Left renal cortex interstitium (tissue), 4 donors: ENCODE data around the gene F5. TPM values are rescaled to one million over a fixed set of nuclear protein-coding genes. Genes with fewer than 3 reads are reported as not detected.
"Not testable (repeated sequence)": the region's sequence is repeated elsewhere in the genome, so short reads cannot be mapped to it uniquely, and the experiment has no call there.

Experiments
- DNase-seq, 4 donors: peaks; one replicate each; pipeline ENCODE4 v3.0.0-alpha.2; 2013; ENCODE audit warnings: low read depth in 4 of 4, low spot score in 2 of 4, missing footprints in 1 of 4
- polyA plus RNA-seq, 4 donors: library from polyadenylated mRNA; unstranded; fragments of 120-200 nt; gene quantifications; one replicate each; pipeline ENCODE4 v1.2.1, GENCODE V29; 2013; ENCODE audit not compliant: insufficient read length in 4 of 4

Gene F5
- polyA plus RNA-seq, 4 donors, result 1.9 to 3.9 (median 2.3) TPM

DNA sequence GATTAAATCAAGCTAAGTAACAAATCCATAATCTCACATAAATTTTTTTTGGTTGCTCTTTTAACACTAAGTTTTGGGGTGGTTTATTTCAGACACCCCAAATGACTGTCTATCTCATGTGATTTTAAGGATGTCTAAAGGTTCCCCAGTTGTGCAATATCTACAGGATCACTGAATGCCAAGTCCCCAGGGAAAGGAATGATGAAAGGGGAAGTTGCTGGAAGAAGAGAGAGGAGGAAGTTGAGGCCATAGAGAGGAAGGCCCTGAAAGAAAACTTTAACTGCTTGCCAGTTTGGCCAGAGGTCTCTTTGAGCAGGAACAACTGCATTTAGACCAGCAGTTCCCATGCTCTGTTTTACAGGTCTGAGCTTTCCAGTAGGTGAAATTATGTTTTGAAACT is 73.1 kb downstream of the F5 start:
- no peak for DNase-seq

DNA sequence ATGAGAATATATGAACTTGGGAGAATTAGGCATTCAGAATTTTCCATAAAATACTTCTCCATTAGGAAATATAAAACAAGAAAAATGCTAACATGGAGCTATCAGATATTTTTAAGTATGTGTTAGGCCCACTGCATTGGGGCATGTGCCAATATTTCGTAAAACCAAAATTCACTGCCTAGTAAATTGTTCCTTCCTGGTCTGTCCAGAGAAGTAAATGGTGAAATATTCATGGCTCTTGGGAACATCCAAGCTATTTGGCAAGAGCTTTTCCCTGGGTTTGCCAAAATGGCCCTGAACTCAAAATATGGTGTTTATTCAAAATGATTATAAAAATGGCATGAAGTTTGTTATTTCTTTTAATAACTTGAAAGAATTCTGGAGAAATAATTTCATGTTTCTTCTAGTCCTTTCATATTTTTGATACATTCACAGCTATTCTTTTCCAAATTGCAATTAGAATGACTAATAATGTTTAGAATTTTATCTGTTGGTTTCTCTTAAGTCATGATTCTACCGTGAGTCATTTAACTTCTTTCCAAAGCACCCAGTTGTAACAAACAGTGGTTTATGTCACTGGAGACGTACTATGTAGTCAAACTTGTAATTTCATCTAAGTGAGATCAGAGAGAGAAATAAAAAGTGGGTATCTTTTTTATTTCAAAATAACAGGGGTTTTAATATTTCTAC is 74.8 kb downstream of the F5 start:
- DNase-seq, result no peak

DNA sequence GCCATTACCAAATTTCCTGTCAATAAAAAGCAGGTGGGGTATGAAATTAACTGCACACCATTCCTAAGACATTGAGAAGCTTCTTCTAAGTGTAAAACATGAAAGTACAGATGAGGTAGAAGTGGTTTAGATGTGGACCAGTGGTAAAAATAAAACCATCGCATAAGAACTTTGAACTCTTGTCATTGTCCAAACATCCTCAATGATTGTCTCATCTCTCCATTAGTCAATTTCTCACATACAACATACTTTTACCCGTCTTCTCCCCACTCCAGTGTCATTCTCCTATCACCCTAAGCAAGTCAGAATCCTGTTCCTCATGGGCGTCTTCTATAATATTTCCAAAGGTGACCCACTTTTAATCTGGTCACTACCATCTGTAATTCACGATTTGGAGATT is 76.2 kb downstream of the F5 start:
- DNase-seq, result no peak

DNA sequence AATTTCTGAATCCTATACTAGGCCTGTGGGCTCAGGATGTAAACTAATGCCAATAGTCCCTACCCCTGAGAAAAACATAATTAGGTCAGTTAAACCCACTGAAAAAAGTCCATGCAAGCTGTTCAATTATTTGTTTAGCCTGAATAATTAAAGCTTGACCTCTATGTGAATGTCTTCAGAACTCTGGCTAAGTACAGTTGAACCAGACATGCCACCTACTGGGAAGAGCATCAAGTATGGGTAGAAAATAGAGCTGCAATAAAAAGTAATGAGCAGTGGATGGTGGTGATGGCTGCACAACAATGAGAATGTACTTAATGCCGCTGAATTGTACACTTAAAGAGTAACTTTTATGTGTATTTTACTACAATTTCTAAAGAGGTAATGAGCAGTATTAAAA is 76.9 kb downstream of the F5 start:
- no peak for DNase-seq

DNA sequence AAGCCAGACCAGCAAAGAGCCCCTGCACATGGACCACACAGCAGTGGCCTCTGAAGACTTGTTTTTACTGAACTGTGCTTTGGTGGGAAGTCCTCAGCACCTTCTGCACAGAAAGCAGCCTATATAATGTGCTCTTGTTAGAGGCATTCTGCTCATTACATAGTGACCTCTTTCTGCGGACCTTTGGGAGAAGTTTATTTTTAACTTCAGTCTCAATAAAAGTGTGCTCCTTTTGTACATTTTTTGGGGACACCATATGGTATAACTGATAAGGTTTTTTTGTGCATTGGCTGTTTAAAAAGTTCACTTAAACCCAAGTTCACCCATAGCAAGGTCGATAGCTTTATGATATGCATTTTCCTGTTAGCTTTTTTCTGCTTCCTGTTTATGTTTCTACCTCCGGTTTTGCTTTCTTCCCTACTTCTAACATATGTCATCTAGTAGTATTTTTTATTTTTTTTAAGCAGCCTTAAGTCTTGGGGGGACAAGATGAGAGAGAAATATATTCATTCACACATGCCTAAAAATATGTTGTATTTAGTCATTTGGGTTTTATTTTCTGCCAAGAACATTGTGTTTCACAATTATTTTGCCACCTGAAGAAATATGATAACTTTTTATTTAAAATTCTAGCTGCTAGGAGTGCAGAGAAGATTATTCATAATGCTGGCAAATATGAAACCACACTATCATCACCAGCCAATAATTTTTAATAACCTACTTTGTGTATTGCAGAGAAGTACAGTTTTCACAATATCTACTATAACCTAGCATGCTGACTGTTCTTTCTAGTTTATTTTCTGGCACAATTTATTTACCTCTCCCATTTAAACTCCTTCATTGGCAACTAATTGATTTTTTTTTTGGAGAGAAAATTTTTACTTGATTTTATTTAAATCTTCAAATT is 77.6 kb downstream of the F5 start:
- DNase-seq, result no peak

GRCh38 chr1:169507413-169507812 is 78.9 kb downstream of the F5 start:
- DNase-seq, result no peak

DNA sequence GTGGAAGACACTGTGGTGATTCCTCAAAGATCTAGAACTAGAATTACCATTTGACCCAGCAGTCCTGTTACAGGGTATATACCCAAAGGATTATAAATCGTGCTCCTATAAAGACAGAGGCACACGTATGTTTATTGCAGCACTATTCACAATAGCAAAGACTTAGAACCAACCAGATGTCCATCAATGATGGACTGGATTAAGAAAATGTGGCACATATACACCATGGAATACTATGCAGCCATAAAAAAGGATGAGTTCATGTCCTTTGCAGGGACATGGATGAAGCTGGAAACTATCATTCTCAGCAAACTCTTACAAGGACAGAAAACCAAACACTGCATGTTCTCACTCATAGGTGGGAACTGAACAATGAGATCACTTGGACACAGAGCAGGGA is 82.7 kb downstream of the F5 start:
- DNase-seq, result not testable (repeated sequence)

- DNase-seq, result no peak
These were observed 86.5 kb downstream of the F5 start for GRCh38 chr1:169499807-169500206.

DNA sequence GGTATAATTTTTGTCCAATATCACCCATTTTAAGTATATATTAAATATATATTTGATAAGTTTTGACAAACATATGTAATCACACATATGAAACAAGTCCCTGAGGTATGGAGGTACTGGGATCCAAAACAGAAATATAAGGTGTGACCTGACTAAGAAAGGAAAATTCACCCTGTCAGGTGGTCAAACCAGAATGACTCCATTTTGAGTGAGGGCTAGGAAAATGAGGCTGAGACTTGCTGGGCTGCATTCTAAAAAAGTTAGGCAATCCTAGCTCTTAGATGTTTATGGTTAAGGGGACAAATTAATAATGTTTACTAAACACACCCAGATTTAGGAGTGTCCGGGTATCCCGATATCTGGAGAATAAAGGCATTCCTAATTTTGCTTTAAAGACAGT is 89.0 kb downstream of the F5 start:
- no peak for DNase-seq

GRCh38 chr1:169495916-169496315 is 90.4 kb downstream of the F5 start:
- no peak for DNase-seq

- no peak for DNase-seq
These were observed 91.1 kb downstream of the F5 start for GRCh38 chr1:169495046-169495775.

DNA sequence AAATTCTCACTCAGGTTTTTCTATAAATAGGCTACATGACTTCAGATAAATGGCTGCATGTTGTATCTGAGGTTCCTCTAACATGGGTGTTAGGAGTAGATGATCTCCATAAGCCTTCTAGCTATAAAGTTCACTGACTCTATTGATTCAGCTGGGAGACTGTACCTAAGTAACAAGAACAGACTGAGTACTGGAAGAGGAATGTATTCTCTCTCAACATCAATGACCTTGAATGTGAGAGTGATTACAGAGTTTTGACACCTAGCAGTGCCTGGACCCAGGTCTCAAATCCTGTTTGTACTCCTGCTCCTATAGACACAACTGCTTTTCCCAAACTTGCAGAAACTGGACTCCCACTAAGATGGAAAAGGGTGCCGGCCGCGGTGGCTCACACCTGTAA is 91.9 kb downstream of the F5 start:
- DNase-seq, result no peak

GRCh38 chr1:169493251-169493650 is 93.0 kb downstream of the F5 start:
- DNase-seq, result no peak

DNA sequence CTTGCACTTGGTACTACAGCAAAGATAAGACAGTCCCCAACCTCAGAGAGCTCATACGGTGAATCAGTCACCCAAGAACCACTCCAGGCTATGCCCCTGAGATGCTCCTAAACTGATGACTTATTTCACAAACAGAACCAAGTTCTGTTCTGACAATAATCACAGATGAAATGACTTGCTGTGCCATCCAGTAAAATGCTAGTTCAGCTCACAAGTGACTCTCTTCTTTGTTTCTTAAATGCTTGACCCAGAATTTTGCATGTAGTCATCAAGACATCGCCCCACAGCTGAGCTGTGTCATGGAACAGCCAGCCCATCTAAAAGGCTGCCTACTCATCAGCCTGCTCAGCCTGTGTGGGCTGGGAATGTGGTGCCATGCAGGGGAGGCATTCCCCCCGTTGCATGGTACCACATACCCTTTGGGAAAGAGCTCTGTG is 94.4 kb downstream of the F5 start:
- no peak for DNase-seq

- no peak for DNase-seq
These were observed 98.1 kb downstream of the F5 start for GRCh38 chr1:169488157-169488556.

GRCh38 chr1:169487561-169487960 is 98.7 kb downstream of the F5 start:
- DNase-seq, result no peak

- DNase-seq, result no peak
These were observed 99.1 kb downstream of the F5 start for GRCh38 chr1:169487133-169487532.

DNA sequence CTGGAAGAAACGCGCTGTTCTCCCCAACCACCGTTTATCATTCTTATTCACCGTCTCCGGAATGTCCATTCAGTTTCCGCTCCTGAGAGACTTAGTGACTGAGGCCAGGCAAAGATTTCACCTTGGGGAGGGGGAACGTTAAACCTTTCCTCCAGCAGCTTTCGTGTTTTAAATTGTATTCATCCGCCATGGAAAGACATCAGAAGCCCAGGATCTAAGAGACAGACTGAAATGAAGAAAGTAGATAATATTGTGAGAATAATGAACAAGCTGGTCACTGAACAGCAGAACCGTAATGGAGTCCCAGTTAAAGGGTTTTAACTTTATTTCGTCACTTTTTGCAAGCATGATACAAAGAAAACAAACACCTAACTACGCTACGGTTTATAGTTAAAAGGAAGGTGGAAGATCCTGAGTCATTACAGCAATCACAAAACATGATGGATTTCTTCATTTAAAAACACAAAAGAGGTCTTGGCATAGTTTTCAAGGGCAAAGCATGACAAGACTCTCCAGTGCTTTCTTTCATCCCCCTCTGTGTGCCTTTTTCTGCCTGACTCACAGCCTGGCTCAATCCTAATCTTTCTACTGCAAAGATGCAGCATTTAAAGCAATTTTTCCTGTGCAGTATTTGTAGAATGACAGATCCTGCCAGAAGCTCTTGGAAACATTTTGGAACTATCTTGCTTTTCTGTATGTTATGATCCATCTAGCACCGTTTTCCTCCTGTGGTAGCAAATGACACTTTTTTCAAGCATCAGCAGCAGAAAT is 99.8 kb downstream of the F5 start:
- peak in 1 of 4 donors; percentile 84 for DNase-seq

DNA sequence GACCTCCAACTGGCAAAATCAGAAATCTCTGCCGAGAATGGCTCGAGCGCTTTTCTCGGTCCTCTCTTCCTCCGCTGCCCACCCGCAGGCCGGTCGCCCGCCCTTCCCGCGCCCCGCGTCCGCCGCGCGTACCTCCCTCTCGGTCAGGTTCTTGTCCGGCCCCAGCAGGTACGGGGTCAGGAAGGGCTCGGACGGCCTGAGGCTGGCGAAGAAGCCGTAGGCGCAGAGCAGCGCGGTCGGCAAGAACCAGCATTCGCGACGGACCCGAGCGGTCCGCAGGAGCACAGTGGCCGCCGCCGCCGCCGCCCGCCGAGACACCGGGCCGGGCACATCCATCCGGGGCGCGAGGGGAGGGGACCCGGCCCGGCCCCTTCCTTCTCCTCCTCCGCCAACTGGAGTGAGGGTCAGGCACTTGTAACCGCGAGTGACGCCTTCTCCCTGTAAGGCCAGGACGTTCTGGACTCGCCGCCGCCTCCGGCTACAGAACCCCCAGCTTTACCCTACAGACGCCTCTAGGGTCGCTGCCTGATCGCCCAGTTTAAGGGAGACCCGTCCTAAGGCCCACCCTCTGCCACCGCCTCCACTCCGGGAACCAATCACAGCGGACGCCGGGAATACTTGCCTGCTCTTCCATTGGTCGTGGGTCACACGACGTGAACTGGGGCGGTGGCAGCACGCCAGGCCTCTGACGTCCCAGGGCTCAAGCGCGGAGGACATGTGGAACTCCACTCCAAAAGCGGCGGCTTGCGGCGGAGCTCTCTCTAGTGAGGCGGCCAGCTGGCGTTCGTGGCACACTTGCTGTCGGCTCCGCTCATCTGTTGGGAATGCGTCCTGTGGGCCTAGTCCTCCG is 100.6 kb downstream of the F5 start, which contains the start of gene SLC19A2:
SLC19A2 (minus strand) TSS at position 514 of the 850 bp plus-strand sequence; CDS start at position 336, 178 bp downstream.
- peak; percentile 92 to 97 (median 96) for DNase-seq
